GM18873 (cell line): ENCODE results near the gene MDH1.
"Not testable (repeated sequence)": the region's sequence is repeated elsewhere in the genome, so short reads cannot be mapped to it uniquely, and the experiment has no call there.

Source experiments
- ATAC-seq: cut with Tn5 transposase; IDR thresholded peaks from one replicate; pipeline ENCODE4 v1.9.1; 2021; ENCODE audit warnings: mild to moderate bottlenecking, moderate library complexity, moderate number of reproducible peaks; ENCODE audit not compliant: unreplicated experiment, low FRiP score

Gene MDH1

DNA sequence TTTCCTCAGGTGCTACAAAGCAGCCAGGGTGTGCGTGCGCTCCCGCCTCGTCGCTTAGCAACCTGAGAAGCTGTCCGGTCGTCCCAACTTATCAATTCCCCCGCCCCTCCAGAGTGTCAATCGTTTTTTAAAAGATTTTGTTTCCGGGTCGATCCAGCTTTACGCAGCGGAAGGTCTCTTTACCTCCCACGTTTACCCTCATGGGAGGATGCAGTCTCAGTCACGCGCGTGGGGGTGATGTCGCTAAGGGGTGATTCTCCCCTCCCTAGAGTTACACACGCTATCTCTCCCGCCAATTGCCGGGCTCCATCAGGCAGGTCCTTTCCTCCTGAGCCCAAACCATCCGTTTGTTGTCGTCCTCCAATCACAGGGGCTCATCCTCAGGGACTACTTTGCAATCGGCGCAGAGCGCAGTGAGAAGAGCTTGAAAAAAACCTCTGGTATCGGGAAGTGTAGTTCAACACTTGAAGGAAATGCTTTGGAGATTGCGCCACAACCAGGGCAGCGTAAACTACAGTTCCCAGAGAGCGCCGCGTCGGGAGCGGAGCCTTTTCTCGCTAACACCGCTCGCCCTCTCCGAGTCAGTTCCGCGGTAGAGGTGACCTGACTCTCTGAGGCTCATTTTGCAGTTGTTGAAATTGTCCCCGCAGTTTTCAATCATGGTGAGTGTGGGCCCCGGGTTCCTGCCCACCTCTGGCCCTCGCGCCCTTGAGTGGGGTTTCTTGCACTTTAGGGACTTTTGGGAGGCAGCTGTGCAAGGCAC is at the start of gene MDH1, which contains the start of gene WDPCP:
MDH1 (plus strand) TSS at position 579 of the 763 bp plus-strand sequence; CDS start at position 660, 81 bp downstream.
WDPCP (minus strand) TSS at position 93 of the 763 bp plus-strand sequence. CDS start 206 bp downstream, outside the sequence.
- ATAC-seq, result peak; percentile 89

DNA sequence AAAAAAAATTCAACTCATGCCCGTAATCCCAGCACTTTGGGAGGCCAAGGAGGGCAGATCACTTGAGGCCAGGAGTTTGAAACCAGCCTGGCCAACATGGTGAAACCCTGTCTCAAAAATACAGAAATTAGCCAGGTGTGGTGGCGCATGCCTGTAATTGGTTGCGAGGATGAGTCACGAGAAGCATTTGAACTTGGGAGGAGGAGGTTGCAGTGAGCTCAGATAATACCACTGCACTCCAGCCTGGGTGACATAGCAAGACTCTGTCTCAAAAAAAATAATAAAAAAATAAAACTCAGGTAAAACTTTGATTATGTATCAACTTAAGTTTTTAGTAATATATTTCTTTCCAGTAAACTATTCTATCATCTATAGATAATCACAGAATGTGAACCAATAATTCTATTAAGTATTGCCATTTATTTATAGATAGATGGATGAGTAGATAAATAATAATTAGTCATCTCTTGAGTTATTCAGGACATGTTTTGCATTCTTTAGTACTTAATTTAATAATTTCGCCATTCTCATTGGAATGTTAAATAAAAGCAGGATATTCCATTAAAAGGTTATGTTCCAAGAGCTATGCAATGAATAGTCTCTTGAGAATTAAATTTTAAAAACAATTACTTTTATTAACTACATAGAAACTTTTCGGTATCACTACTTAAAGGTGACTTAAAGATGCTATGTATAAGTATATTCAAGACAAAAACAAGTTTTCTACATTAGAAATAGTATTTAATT is 49.2 kb upstream of the MDH1 start:
- no peak for ATAC-seq

GRCh38 chr2:63544017-63544627 is 44.6 kb upstream of the MDH1 start:
- no peak for ATAC-seq

DNA sequence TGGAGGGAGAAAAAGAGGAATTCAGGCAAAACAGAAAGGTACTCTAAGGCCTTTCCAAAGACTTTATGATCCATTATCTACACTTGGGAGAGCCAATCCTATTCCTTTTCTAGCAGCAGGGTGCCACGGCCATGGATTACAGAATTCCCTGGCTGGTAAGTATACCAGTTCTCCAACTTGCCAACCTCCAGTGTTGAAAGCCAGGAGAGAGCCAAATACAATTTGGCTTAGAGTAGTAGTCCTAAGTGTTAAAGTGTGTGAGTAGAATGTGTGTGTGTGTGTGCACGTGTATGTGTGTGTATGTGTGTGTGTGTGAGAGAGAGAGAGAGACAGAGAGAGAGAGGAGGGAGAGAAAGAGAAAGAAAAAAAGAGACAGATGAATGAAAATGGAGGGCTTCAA is 43.7 kb upstream of the MDH1 start:
- ATAC-seq, result no peak

- ATAC-seq, result no peak
Observed at GRCh38 chr2:63553049-63553448, 35.7 kb upstream of the MDH1 start.

DNA sequence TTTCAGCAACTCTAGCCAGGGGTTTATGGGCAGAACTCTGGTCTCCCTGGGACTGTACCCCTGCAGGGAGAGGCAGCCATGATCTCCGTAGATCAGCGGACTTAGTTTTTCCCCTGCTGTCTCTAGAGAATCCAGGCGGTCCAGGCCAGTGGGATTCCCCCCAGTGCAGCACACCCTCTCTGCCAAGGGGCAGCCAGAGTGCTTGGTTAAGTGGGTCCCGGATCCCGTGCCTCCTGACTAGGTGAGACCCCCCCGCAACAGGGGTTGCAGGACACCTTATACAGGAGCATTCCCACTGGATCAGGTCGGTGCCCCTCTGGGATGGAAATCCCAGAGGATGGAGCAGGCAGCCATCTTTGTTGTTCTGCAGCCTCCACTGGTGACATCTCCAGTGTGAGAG is 33.5 kb upstream of the MDH1 start:
- ATAC-seq, result no peak

- ATAC-seq, result no peak
Observed at GRCh38 chr2:63555931-63556330, 32.8 kb upstream of the MDH1 start.

DNA sequence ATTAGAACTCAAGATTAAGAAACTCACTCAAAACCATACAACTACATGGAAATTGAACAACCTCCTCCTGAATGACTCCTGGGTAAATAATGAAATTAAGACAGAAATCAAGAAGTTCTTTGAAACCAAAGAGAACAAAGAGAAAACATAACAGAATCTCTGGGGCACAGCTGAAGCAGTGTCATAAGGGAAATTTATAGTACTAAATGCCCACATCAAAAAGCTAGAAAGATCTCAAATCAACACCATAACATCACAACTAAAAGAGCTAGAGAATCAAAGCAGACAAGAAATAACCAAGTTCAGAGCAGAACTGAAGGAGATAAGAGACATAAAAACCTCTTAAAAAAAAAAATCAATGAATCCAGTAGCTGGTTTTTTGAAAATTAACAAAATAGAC is 30.9 kb upstream of the MDH1 start:
- not testable (repeated sequence) for ATAC-seq

DNA sequence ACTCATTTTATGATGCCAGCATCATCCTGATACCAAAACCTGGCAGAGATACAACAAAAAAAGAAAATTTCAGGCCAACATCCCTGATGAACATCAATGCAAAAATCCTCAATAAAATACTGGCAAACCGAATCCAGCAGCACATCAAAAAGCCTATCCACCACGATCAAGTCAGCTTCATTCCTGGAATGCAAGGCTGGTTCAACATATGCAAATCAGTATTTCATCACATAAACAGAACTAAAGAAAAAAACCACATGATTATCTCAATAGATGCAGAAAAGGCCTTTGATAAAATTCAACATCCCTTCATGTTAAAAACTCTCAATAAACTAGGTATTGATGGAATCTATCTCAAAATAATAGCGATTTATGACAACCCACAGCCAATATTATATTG is 29.8 kb upstream of the MDH1 start:
- ATAC-seq, result not testable (repeated sequence)

DNA sequence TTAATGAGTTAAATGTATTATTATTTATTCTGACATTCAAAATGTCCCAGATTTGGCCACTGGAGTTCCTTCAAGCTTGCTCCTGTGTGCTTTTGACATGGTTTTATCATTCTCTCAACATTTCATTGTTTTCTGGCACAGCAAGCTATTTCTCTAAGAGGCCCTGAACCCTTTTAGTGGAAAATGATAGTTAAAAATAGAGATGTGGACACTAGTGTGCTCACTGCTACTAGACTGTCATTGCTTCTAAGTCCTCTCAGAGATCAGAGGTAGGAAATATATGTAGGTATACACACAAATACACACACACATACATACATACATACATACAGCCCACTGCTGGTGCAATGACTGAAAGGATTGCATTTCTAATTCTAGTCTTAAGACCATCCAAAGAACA is 26.0 kb upstream of the MDH1 start:
- no peak for ATAC-seq

DNA sequence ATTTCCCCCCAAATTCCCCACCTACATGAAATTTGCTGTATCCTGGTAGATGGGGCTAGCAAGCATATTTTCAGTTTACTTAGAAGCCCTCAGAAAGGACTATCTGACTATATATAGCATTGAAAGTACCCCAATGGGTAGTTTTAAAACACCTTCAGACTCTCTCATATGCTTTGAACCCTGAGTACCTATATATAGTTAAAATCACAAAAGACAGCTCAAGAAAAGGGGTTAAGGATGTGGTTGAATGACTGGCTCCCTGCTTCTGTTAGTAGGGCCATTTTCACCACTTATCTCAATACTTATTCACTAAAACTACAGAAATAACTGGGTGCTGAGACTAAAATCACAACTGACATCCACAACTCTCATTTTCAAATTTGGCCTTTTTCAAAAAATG is 19.0 kb upstream of the MDH1 start:
- peak; percentile 60 for ATAC-seq

DNA sequence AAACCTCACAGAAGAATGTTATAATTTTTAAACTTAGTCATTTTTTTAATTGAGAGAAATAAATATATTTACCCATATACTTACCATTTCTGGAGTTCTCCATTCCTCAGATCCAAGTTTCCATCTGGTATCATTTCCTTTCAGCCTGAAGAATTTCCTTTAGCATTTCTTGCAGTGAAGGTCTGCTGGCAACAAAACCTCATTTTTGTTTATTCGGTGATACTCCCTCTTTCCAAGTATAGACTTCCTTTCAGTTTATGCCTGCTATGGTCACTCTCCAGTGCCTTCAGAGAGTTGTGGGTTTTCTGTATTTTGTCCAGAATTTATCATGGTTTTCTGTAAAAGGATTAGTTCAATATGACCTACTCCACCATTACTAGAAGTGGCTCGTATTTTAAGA is 17.5 kb upstream of the MDH1 start:
- no peak for ATAC-seq

DNA sequence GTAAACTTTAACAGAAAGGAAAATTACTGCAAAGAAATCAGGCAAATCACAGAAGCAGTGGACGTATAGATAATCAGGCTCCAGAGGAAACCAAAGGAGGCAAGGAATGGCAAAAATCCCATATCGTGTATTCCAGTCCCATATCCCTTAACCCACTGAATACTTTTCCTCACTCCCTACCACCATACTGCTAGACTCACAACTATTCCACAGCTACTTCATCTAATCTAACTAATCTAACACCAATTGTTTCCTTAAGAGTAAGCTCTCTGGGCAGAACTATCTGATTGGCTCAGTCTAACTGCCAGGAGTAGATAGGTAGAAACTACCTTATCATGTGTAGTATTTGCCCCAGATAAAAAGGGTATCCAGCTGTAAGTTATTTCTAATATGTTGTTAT is 16.8 kb upstream of the MDH1 start:
- no peak for ATAC-seq

DNA sequence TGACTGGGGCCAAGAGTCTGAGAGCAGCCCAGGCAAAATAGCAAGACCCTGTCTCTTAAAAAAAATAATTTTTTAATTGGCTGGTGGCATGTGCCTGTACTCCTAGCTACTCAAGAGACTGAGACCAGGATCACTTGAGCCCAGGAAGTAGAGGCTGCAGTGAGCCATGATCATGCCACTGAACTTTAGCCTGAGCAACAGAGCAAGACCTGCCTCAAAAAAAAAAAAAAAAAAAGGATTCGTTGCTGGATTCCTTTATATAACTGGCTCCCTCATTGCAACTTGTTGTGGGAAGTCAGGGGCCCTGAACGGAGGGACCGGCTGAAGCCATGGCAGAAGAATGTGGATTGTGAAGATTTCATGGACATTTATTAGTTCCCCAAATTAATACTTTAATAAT is 15.7 kb upstream of the MDH1 start:
- ATAC-seq, result not testable (repeated sequence)

GRCh38 chr2:63573726-63574345 is 14.9 kb upstream of the MDH1 start:
- ATAC-seq, result not testable (repeated sequence)

- ATAC-seq, result no peak
Observed at GRCh38 chr2:63576546-63576945, 12.2 kb upstream of the MDH1 start.

GRCh38 chr2:63578767-63579166 is 10.0 kb upstream of the MDH1 start:
- no peak for ATAC-seq

DNA sequence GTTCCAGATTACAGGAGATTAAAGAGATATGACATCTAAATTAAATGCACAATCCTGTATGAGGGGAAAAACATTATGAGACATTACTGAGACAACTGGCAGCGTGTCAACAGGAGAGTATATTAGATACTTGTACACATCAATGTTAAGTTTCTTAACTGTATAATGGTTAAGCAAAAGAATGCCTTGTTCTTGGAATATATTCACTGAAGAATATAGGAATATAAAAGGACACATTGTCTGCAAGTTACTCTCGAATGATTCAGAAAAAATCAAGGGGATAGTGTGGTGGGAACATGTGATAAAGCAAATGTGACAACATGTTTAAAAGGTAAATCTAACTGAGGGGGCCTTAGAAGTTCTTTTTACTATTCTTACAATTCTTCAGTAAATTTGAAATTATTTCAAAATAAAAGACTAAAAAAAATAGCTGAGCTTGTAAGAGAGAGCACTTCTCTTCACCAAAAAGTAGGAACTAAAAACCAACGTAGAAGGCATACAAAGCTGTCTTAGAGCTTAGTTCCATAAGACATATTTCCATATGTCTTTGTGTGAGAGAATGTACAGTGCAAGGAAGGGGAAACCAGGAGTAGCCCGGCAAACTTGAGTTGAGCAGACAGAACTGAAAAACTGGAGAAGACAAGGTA is 8.0 kb upstream of the MDH1 start:
- ATAC-seq, result no peak

DNA sequence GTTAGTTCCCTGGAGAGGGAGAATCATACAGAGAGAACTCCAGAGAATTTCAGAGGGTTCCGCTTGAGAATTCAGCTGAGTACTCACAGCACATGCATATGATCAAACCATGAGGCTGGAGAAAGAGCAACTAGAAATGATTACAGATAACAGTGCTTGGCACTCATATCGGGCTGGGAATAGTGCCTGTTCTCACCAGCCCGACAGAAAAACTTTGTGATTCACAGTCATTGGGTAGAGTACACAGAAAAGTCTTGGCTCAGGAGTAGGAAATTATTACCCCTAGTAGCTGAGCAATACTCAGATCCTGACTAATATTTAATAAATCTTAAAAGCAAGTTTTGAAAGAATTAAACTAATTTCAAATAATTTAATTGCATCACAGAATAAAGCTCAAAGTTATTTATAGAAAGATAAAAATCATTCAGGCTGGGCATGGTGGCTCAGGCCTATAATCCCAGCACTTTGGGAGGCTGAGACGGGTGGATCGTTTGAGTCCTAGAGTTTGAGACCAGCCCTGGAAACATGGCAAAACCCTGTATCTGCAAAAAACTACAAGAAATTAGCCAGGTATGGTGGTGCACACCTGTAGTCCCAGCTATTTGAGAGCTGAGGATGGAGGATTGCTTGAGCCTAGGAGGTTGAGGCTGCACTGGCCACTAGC is 7.3 kb upstream of the MDH1 start:
- ATAC-seq, result no peak

GRCh38 chr2:63582873-63583272 is 5.9 kb upstream of the MDH1 start:
- no peak for ATAC-seq
